Neuronal stem cell (in vitro differentiated cells): Measurements from ENCODE around the gene PLXNA4.

ENCODE experiments used
- DNase-seq: peaks from one replicate; pipeline ENCODE4 v3.0.0-alpha.2; 2013; ENCODE audit warnings: low spot score
- H2AFZ ChIP-seq: one replicate; pipeline ENCODE4 v1.6.1; 2013; ENCODE audit warnings: mild to moderate bottlenecking, low read length, inconsistent platforms
- H2AK5ac ChIP-seq: 2 replicates; pipeline ENCODE4 v1.6.1; 2013; ENCODE audit warnings: low read depth, mild to moderate bottlenecking, inconsistent platforms, low read length, moderate library complexity, mixed read lengths
- H2BK120ac ChIP-seq: 2 replicates; pipeline ENCODE4 v1.6.1; 2013; ENCODE audit warnings: low read depth, mild to moderate bottlenecking, inconsistent platforms, low read length, moderate library complexity, mixed read lengths
- H2BK12ac ChIP-seq: one replicate; pipeline ENCODE4 v1.6.1; 2013; ENCODE audit warnings: low read length, inconsistent platforms
- H2BK15ac ChIP-seq: 2 replicates; pipeline ENCODE4 v1.6.1; 2013; ENCODE audit warnings: mild to moderate bottlenecking, low read length, inconsistent platforms, mixed read lengths
- H2BK5ac ChIP-seq: one replicate; pipeline ENCODE4 v1.6.1; 2013; ENCODE audit warnings: inconsistent platforms, mild to moderate bottlenecking, low read length, moderate library complexity
- H3K14ac ChIP-seq: one replicate; pipeline ENCODE4 v1.6.1; 2013; ENCODE audit warnings: low read length, inconsistent platforms
- H3K18ac ChIP-seq: 2 replicates; pipeline ENCODE4 v1.6.1; 2013; ENCODE audit warnings: low read length, inconsistent platforms
- H3K23ac ChIP-seq: 2 replicates; pipeline ENCODE4 v1.6.1; 2013; ENCODE audit warnings: low read depth, mild to moderate bottlenecking, mixed read lengths, low read length, inconsistent platforms; ENCODE audit not compliant: poor library complexity
- H3K27ac ChIP-seq: replicated peaks from 3 replicates; pipeline ENCODE4 v1.5.1; 2013; ENCODE audit warnings: low read length, inconsistent platforms
- H3K27me3 ChIP-seq, 3 experiments: 2 replicates each; pipeline ENCODE4 v1.6.1; 2013; ENCODE audit warnings: low read length in 3 of 3, mild to moderate bottlenecking in 2 of 3, inconsistent platforms in 1 of 3, low read depth in 1 of 3, mixed read lengths in 1 of 3, moderate library complexity in 1 of 3; ENCODE audit not compliant: control insufficient read depth in 3 of 3, insufficient read depth in 3 of 3
- H3K36me3 ChIP-seq, 2 donors: replicated peaks in 1 of 2; 2 replicates each; pipeline ENCODE4 v1.6.1; 2013; ENCODE audit warnings: low read length in 2 of 2; ENCODE audit not compliant: control insufficient read depth in 2 of 2, insufficient read depth in 2 of 2
- H3K4ac ChIP-seq: 2 replicates; pipeline ENCODE4 v1.6.1; 2013; ENCODE audit warnings: inconsistent platforms, mild to moderate bottlenecking, low read length, moderate library complexity
- H3K4me1 ChIP-seq, 2 donors: 1 replicate in 1 of 2; 2 replicates in 1 of 2; pipeline ENCODE4 v1.6.1; 2013; ENCODE audit warnings: low read length in 2 of 2, low read depth in 1 of 2; ENCODE audit not compliant: control insufficient read depth in 2 of 2, insufficient read depth in 1 of 2
- H3K4me2 ChIP-seq: one replicate; pipeline ENCODE4 v1.6.1; 2013; ENCODE audit warnings: mild to moderate bottlenecking, low read length, inconsistent platforms; ENCODE audit not compliant: insufficient read depth, poor library complexity, severe bottlenecking
- H3K4me3 ChIP-seq, 2 donors: 2 replicates each; pipeline ENCODE4 v1.5.1; 2013; ENCODE audit warnings: low read length in 2 of 2, mild to moderate bottlenecking in 2 of 2, inconsistent platforms in 1 of 2, moderate library complexity in 1 of 2
- H3K79me1 ChIP-seq: one replicate; pipeline ENCODE4 v1.6.1; 2013; ENCODE audit warnings: low read depth, mild to moderate bottlenecking, inconsistent platforms, low read length, moderate library complexity
- H3K9ac ChIP-seq: one replicate; pipeline ENCODE4 v1.6.1; 2013; ENCODE audit warnings: mild to moderate bottlenecking, low read depth, low read length, inconsistent platforms; ENCODE audit not compliant: poor library complexity
- H3K9me3 ChIP-seq, 2 donors: replicated peaks in 1 of 2; 2 replicates each; pipeline versions ENCODE3 to v1.6.1; 2013; ENCODE audit warnings: low read length in 2 of 2, mild to moderate bottlenecking in 2 of 2, inconsistent platforms in 1 of 2, low read depth in 1 of 2, mixed read lengths in 1 of 2, moderate library complexity in 1 of 2; ENCODE audit not compliant: control insufficient read depth in 2 of 2, insufficient read depth in 1 of 2
- H4K8ac ChIP-seq: one replicate; pipeline ENCODE4 v1.6.1; 2013; ENCODE audit warnings: low read depth, mild to moderate bottlenecking, inconsistent platforms, low read length, moderate library complexity
- H4K91ac ChIP-seq: one replicate; pipeline ENCODE4 v1.6.1; 2013; ENCODE audit warnings: low read length, low read depth, mild to moderate bottlenecking, inconsistent platforms; ENCODE audit not compliant: poor library complexity
- WGBS, 2 donors: extraction: QIAGEN DNeasy Blood & Tissue Kit; methylation state at CpG; one replicate each; pipeline ENCODE4 v1.1.7; 2013; ENCODE audit warnings: missing lambda C conversion rate in 2 of 2, mixed read lengths in 1 of 2; ENCODE audit not compliant: insufficient read length in 2 of 2, insufficient replicate concordance in 1 of 2; ENCODE audit errors: extremely low coverage in 2 of 2; 5-methylcytosine and 5-hydroxymethylcytosine counted together

The PLXNA4 gene

DNA sequence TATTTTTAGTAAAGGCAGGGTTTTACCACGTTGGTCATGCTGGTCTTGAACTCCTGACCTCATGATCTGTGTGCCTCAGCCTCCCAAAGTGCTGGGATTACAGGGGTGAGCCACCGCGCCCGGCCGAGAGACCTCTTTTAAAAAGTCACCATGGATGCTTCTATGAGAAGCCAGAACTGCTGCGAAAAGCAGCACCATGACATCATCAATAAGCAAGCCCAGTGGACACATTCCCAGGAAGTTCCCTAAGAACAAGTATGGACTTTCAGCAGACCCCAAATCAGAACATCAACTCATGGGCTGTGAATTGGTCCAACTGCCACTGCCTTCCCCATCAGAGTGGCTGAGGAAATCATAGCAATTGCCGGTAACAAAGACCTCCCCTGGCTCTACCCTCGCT lies 93.4 kb downstream of the PLXNA4 start:
- Histone ChIP-seq H3K36me3 (no peaks in the 10 kb centered on the region), H3K4me3 (no peak overlapping the region), H3K9me3 (no peaks in the 10 kb centered on the region), H3K27me3 (no peaks in the 10 kb centered on the region), H3K27ac (no peak overlapping the region), H2BK12ac (no peak overlapping the region), H4K8ac (no peak overlapping the region), H4K91ac (no peak overlapping the region), H2BK5ac (no peak overlapping the region), H3K4me1 (no peaks in the 10 kb centered on the region), H3K9ac (no peak overlapping the region), H3K18ac (no peak overlapping the region), H2BK120ac (no peak overlapping the region), H3K14ac (no peak overlapping the region), H2AK5ac (no peak overlapping the region), H2AFZ (no peak overlapping the region), H3K23ac (no peak overlapping the region), H3K4ac (no peak overlapping the region), H3K4me2 (no peak overlapping the region), H2BK15ac (no peak overlapping the region), H3K79me1 (no peaks in the 10 kb centered on the region)
- WGBS, 2 donors: no CpG with 5 or more reads among the region's 8 CpGs
- DNase-seq: no peak

DNA sequence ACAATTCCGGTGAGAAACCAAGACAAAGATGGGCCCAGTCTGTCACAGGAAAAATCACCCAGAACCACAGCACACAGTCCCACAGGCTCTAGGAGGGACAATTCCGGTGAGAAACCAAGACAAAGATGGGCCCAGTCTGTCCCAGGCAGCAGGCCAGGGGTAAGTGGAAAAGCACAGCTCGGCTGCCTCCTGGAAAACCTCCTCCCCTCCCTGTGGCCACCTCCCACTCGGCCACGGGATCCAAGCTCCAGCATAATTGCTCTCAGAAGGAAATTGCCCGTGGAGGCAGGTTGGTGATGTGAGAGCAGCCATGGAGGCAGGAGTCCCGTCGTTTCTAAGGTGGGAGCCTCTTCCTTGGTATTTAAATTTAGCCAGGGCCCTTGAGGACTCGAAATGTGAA lies 95.7 kb downstream of the PLXNA4 start:
- no peak overlapping the region for H2BK120ac ChIP-seq
- no peak overlapping the region for H2BK12ac ChIP-seq
- H3K36me3 ChIP-seq: no peaks in the 10 kb centered on the region
- H3K18ac ChIP-seq: no peak overlapping the region
- no peak overlapping the region for H4K8ac ChIP-seq
- H3K14ac ChIP-seq: no peak overlapping the region
- H3K4ac ChIP-seq: no peak overlapping the region
- no peak overlapping the region for H2AK5ac ChIP-seq
- H3K4me3 ChIP-seq: no peak overlapping the region
- no peak overlapping the region for H2AFZ ChIP-seq
- no peaks in the 10 kb centered on the region for H3K9me3 ChIP-seq
- H2BK5ac ChIP-seq: no peak overlapping the region
- no peak for DNase-seq
- no peak overlapping the region for H3K27ac ChIP-seq
- H3K79me1 ChIP-seq: no peaks in the 10 kb centered on the region
- H3K27me3 ChIP-seq: no peaks in the 10 kb centered on the region
- no peak overlapping the region for H2BK15ac ChIP-seq
- WGBS, 2 donors: no CpG with 5 or more reads among the region's 9 CpGs
- no peak overlapping the region for H3K4me2 ChIP-seq
- no peak overlapping the region for H3K23ac ChIP-seq
- H3K4me1 ChIP-seq: peaks cover 4 to 7% of the 10 kb centered on the region in 2 donors
- no peak overlapping the region for H4K91ac ChIP-seq
- H3K9ac ChIP-seq: no peak overlapping the region

DNA sequence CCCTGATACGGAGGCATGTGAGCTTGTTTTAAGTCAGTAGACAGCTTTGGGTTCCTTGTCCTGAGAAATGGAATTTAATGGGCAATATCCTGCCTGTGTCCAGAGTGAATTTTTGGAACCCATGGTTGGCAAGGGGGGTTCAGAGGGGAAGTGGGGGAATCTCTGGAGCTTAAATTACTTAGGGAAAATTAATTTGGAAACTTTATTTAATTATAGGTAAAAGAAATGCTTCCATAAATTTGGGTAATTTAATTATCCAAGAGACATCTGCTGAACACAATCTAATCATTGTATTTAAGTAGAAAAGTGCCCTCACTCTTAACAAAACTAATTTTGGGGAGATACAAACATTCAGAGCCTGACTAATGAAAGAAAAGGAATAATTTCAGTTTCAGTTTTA lies 99.7 kb downstream of the PLXNA4 start:
- Histone ChIP-seq H3K9ac (no peak overlapping the region), H3K4me3 (no peak overlapping the region)

DNA sequence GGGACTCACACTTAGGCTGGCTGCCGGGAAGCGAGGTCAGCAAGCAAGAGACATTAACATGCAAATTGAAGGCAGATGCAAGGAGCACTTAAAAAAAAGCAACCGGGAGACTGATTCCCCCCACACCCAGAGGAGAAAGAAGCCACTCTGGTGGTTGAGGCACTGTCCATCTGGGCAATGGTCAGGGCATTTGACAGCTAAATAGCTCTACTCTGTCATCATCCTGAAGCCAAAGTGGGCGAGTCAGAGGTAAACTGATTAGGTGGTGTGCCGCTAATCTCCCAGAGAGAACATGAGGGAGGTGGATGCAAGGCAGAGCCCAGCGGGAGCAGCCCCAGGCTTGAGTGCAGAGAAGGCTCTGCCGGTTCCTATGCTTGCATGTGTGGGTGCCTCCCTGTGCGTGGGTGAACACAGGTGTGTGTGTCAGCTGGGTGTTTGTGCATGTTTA lies 100.6 kb downstream of the PLXNA4 start:
- H3K27me3 ChIP-seq: peaks cover 0 to 14% (median 0%) of the 10 kb centered on the region in 3 experiments
- no peak overlapping the region for H3K4me3 ChIP-seq
- no CpG with 5 or more reads among the region's 8 CpGs for WGBS, 2 donors

More for the DNA sequence above, 99.7 kb downstream of the PLXNA4 start:
- no peaks in the 10 kb centered on the region for H3K9me3 ChIP-seq
- no peak overlapping the region for H3K27ac ChIP-seq
- no peak overlapping the region for H2BK5ac ChIP-seq
- H3K4ac ChIP-seq: no peak overlapping the region
- no peak overlapping the region for H3K18ac ChIP-seq
- H3K36me3 ChIP-seq: no peaks in the 10 kb centered on the region
- no peak overlapping the region for H2AK5ac ChIP-seq
- no peak overlapping the region for H3K4me2 ChIP-seq
- no peak overlapping the region for H3K14ac ChIP-seq
- H2BK15ac ChIP-seq: no peak overlapping the region
- no peaks in the 10 kb centered on the region for H3K79me1 ChIP-seq
- no peak overlapping the region for H3K23ac ChIP-seq
- DNase-seq: no peak
- H4K91ac ChIP-seq: no peak overlapping the region
- H3K27me3 ChIP-seq: peaks cover 0 to 14% (median 0%) of the 10 kb centered on the region in 3 experiments
- no peak overlapping the region for H2BK12ac ChIP-seq
- H3K4me1 ChIP-seq: peaks cover 11 to 17% of the 10 kb centered on the region in 2 donors
- no peak overlapping the region for H2BK120ac ChIP-seq
- H2AFZ ChIP-seq: no peak overlapping the region
- WGBS, 2 donors: no CpG with 5 or more reads among the region's 1 CpG
- H4K8ac ChIP-seq: no peak overlapping the region

More for the DNA sequence above, 100.6 kb downstream of the PLXNA4 start:
- H3K18ac ChIP-seq: no peak overlapping the region
- no peak overlapping the region for H3K4me2 ChIP-seq
- peak overlapping the region; percentile 51 for H2AFZ ChIP-seq
- no peak overlapping the region for H3K9ac ChIP-seq
- no peaks in the 10 kb centered on the region for H3K79me1 ChIP-seq
- H3K9me3 ChIP-seq: no peaks in the 10 kb centered on the region
- H2AK5ac ChIP-seq: no peak overlapping the region
- no peak overlapping the region for H3K4ac ChIP-seq
- H3K14ac ChIP-seq: no peak overlapping the region
- H2BK12ac ChIP-seq: no peak overlapping the region
- peak; percentile 30 for DNase-seq
- peaks cover 11 to 17% of the 10 kb centered on the region in 2 donors for H3K4me1 ChIP-seq
- no peak overlapping the region for H4K8ac ChIP-seq
- H2BK5ac ChIP-seq: no peak overlapping the region
- no peak overlapping the region for H2BK120ac ChIP-seq
- no peak overlapping the region for H2BK15ac ChIP-seq
- no peak overlapping the region for H4K91ac ChIP-seq
- no peak overlapping the region for H3K23ac ChIP-seq
- no peaks in the 10 kb centered on the region for H3K36me3 ChIP-seq
- H3K27ac ChIP-seq: no peak overlapping the region
